ENCODE results near the gene ADRM1. TPM values are rescaled to one million over a fixed set of nuclear protein-coding genes. Genes with fewer than 3 reads are reported as not detected.

The ADRM1 gene
- total and polyA plus RNA-seq, 10 donors, result 60.5 to 112 (median 79.2) TPM

DNA sequence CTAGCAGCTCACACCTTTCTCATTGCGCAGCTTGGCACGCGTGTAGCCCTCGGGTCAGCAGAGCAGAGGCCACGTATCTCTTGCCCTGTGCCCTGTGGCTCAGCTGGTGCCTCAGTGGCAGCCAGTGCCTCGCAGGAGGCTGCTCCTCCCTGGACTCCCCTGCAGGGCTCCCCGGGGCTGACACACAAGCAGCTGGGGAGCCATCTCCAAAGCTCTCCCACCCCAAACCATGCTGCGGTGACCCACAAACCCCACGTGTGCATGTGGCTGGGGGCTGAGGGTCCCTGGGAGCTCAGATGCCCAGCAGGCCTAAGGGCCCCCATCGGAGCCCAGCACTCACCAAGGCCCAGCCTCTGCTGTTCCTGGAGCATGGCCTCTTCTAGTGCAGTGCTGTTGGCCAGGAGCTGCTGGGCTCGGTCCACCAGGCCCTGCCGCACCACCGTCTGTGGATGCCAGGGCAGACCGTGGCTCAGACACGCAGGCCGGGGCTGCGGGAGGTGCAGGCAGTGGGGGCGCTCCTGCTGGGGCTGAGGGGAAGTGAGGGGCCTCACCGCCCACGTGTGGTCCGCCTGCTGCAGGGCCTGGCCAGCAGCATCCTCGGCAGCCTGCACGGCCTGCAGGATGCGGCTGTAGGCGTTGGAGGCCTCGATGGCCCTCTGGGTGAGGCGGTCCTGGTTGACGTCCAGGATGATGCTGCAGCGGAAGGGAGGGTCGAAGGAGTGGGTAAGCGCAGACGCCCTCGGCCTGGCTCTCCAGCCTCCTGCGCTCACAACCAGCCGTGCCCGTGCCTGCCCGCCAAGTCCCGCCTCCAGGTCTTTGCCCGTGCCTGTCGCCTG, 13.8 kb downstream of the ADRM1 start:
- Histone ChIP-seq H3K4me3 (no peak overlapping the region), H3K36me3 (peaks cover 0 to 88% (median 46%) of the 10 kb centered on the region in 6 donors), H3K27me3 (replicated peaks in 1 of 7) (no peaks in the 10 kb centered on the region), H3K9me3 (no peaks in the 10 kb centered on the region), H3K4me1 (peaks cover 0 to 7% (median under 1%) of the 10 kb centered on the region in 6 donors), H3K27ac (no peak overlapping the region)
- TF ChIP-seq POLR2A (IDR thresholded peaks at IDR 0.05) (no peak), CTCF (IDR thresholded peaks at IDR 0.05 in 8 of 11, conservative IDR thresholded peaks at IDR 0.05 in 3 of 11) (no peak), POLR2AphosphoS5 (IDR thresholded peaks at IDR 0.05) (peak in 1 of 3 donors; percentile 38)
- 86 to 91% (median 90%) methylated on average over 19 to 40 of the region's 40 CpGs for WGBS, 5 donors
- DNase-seq, result no peak
- intact Hi-C loops (cut with DNase I; ENCODE audit: low total_unique reads), result no loop called here

DNA sequence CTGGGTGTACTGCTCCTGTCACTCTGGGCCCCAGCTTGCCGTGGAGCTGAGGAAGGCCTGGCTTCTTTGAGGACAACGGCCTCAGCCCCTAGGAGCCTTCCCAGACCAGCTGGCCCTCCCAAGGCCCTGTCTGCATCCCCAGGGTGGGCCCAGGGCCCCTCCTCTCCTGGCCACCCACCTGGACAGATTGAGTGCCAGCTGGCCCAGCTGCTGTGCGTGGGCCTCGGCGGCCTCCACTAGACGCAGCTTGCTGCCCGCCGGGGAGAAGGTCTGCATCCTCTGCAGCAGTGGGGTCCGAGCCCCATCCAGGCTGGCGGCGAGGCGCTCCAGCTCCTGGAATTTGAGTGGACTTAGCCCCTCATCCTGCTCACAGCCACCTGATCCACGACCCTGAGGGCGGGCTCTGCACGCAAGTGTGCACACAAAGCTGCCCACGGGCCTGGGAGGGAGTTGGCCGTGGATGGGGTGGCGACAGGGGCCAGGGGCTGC, 14.4 kb downstream of the ADRM1 start:
- no peak for DNase-seq
- TF ChIP-seq POLR2A (IDR thresholded peaks at IDR 0.05), result no peak
- no peak for TF ChIP-seq CTCF (IDR thresholded peaks at IDR 0.05 in 8 of 11, conservative IDR thresholded peaks at IDR 0.05 in 3 of 11)
- no peak for TF ChIP-seq POLR2AphosphoS5 (IDR thresholded peaks at IDR 0.05)
- peaks cover 0 to under 1% (median 0%) of the 10 kb centered on the region in 6 donors for H3K4me1 ChIP-seq

DNA sequence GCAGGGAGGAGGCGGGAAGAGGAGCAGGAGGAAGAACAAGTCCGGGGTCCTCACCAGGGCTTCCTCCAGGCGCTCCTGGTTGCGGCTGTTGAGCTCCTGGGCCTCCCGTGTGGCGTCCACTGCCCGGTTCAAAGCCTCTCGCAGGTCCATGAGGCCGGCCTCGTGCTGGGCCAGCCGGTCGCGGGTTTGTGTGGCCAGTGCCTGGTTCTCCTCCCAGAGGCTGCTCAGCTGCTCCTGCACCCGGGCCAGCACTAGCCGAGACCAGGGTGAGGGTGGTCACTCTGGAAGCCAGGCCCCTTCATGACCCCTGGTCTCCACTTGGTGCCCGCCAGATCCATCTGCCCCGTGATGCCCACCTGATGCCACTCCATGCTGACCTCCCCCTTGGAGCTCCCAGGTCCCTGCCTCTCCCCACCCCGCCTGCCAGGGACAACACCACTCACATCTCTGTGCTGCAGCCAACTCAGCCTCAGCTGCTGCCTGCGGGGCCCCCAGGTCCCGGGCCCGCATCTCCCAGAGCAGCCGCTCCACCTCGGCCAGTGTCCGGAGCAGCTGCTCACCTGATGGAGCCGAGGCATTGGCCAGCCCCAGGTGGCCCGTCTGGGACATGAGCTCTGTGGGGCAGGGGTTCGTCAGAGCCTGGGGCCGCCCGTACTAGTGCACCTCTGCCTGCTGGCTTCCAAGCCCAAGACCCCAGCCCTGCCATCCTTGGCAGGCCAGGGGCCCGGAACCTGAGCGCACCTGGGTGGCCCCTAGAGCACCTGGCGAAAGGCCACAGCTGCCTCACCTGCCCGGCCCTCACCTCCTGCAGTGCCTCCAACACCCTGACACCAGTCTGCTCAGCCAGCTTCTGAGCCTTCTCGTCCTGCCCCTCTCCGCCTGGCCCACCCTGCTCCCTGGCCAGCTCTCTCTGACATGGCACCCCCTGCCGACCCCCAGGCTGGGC, 15.9 kb downstream of the ADRM1 start:
- Histone ChIP-seq H3K36me3 (peaks cover 0 to 88% (median 43%) of the 10 kb centered on the region in 6 donors), H3K4me1 (no peaks in the 10 kb centered on the region), H3K9me3 (no peaks in the 10 kb centered on the region), H3K27me3 (replicated peaks in 1 of 7) (no peaks in the 10 kb centered on the region), H3K4me3 (no peak overlapping the region), H3K27ac (peak overlapping the region in 1 of 8 donors; percentile 21)
- TF ChIP-seq POLR2AphosphoS5 (IDR thresholded peaks at IDR 0.05) (peak in 1 of 3 donors; percentile 28), POLR2A (IDR thresholded peaks at IDR 0.05) (no peak), CTCF (IDR thresholded peaks at IDR 0.05 in 8 of 11, conservative IDR thresholded peaks at IDR 0.05 in 3 of 11) (no peak)
- DNase-seq, result no peak
- WGBS, 5 donors, result 85 to 94% (median 92%) methylated on average over 27 to 36 of the region's 36 CpGs
- intact Hi-C loops (cut with DNase I; ENCODE audit: low total_unique reads), result no loop called here

More for the DNA sequence above, 14.4 kb downstream of the ADRM1 start:
- peaks cover 0 to 88% (median 46%) of the 10 kb centered on the region in 6 donors for H3K36me3 ChIP-seq
- WGBS, 5 donors, result 80 to 90% (median 88%) methylated on average over 8 to 18 of the region's 18 CpGs
- intact Hi-C loops (cut with DNase I; ENCODE audit: low total_unique reads), result no loop called here
- H3K27ac ChIP-seq, result no peak overlapping the region
- H3K27me3 ChIP-seq (replicated peaks in 1 of 7), result no peaks in the 10 kb centered on the region
- no peak overlapping the region for H3K4me3 ChIP-seq
- H3K9me3 ChIP-seq, result no peaks in the 10 kb centered on the region

Data from spleen (tissue), 11 donors.